Measurements from ENCODE around the gene MYO1A.

- TF ChIP-seq, protein P1, sequence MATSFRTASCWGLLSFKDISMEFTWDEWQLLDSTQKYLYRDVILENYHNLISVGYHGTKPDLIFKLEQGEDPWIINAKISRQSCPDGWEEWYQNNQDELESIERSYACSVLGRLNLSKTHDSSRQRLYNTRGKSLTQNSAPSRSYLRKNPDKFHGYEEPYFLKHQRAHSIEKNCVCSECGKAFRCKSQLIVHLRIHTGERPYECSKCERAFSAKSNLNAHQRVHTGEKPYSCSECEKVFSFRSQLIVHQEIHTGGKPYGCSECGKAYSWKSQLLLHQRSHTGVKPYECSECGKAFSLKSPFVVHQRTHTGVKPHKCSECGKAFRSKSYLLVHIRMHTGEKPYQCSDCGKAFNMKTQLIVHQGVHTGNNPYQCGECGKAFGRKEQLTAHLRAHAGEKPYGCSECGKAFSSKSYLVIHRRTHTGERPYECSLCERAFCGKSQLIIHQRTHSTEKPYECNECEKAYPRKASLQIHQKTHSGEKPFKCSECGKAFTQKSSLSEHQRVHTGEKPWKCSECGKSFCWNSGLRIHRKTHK (tag by site-specific recombination; IDR thresholded peaks at IDR 0.05), result no peak
- TF ChIP-seq, protein P2, sequence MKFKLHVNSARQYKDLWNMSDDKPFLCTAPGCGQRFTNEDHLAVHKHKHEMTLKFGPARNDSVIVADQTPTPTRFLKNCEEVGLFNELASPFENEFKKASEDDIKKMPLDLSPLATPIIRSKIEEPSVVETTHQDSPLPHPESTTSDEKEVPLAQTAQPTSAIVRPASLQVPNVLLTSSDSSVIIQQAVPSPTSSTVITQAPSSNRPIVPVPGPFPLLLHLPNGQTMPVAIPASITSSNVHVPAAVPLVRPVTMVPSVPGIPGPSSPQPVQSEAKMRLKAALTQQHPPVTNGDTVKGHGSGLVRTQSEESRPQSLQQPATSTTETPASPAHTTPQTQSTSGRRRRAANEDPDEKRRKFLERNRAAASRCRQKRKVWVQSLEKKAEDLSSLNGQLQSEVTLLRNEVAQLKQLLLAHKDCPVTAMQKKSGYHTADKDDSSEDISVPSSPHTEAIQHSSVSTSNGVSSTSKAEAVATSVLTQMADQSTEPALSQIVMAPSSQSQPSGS (tag by site-specific recombination; IDR thresholded peaks at IDR 0.05; ENCODE audit: low read depth), result no peak
- TF ChIP-seq, protein P3, sequence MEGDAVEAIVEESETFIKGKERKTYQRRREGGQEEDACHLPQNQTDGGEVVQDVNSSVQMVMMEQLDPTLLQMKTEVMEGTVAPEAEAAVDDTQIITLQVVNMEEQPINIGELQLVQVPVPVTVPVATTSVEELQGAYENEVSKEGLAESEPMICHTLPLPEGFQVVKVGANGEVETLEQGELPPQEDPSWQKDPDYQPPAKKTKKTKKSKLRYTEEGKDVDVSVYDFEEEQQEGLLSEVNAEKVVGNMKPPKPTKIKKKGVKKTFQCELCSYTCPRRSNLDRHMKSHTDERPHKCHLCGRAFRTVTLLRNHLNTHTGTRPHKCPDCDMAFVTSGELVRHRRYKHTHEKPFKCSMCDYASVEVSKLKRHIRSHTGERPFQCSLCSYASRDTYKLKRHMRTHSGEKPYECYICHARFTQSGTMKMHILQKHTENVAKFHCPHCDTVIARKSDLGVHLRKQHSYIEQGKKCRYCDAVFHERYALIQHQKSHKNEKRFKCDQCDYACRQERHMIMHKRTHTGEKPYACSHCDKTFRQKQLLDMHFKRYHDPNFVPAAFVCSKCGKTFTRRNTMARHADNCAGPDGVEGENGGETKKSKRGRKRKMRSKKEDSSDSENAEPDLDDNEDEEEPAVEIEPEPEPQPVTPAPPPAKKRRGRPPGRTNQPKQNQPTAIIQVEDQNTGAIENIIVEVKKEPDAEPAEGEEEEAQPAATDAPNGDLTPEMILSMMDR (tag by site-specific recombination; IDR thresholded peaks at IDR 0.05), result no peak
- TF ChIP-seq, protein P4, sequence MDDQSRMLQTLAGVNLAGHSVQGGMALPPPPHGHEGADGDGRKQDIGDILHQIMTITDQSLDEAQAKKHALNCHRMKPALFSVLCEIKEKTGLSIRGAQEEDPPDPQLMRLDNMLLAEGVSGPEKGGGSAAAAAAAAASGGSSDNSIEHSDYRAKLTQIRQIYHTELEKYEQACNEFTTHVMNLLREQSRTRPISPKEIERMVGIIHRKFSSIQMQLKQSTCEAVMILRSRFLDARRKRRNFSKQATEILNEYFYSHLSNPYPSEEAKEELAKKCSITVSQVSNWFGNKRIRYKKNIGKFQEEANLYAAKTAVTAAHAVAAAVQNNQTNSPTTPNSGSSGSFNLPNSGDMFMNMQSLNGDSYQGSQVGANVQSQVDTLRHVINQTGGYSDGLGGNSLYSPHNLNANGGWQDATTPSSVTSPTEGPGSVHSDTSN (CRISPR knock-in tag; IDR thresholded peaks at IDR 0.05), result no peak
- TF ChIP-seq ZFP37 (tag by site-specific recombination; IDR thresholded peaks at IDR 0.05), result no peak
- TF ChIP-seq REST (tag by site-specific recombination; IDR thresholded peaks at IDR 0.05), result peak; percentile 97
- TF ChIP-seq KLF9 (tag by site-specific recombination; IDR thresholded peaks at IDR 0.05; ENCODE audit: low read depth), result no peak
- no peak for TF ChIP-seq MEIS1 (CRISPR knock-in tag; IDR thresholded peaks at IDR 0.05; ENCODE audit: borderline replicate concordance)
- TF ChIP-seq ZBTB26 (tag by site-specific recombination; optimal IDR thresholded peaks at IDR 0.05), result no peak
- TF ChIP-seq ZNF133 (tag by site-specific recombination; IDR thresholded peaks at IDR 0.05), result no peak
- no peak for TF ChIP-seq ZNF121 (tag by site-specific recombination; IDR thresholded peaks at IDR 0.05)
- no peak for TF ChIP-seq GLI4 (tag by site-specific recombination; IDR thresholded peaks at IDR 0.05)
Measured at GRCh38 chr12:57049890-57050289, at the start of gene MYO1A.

All from HEK293 (cell line).